ENCODE data around the gene AGBL1. TPM values are rescaled to one million over a fixed set of nuclear protein-coding genes. Genes with fewer than 3 reads are reported as not detected.

AGBL1 gene
- polyA plus RNA-seq (2011; rRNA removed) (not detected in 2 replicates), polyA minus RNA-seq (2011; rRNA and poly(A)+ RNA removed) (not detected in 2 replicates)

DNA sequence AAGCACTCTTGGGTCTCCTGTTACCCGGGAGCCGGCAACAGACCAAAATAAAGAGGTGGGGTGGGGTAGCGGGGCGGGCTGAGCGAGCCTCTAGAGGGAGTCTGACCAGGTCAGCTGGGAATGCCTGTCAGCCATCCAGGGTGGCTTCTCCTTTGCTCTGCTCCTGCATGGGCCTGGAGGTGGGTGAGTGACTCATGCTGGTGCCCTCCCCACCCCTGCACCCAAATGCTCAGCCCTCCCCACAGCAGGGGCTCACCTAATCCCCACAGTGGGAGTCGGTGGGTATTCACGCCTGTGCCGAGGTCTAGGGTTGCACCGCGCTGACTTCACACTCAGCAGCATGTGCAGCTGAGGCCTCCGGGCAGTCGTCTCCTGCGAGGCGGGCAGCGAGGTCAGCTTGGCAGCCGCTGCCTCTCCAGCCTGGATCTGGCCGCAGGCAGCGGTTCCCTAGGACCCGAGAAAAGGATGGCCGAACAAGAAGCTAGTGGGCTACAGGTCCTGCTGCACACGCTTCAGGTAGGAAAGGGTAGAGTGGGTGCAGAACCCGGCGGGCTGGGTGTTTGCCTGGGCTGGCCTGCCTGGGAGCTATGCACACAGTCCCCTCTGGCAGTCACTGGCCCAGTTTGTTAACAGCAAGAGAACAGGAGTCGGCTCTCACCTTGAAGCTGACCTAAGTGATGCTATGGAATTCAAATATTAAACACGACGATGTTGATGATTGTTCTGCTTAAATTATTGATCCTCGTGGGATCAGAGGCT is at the start of gene AGBL1:
Gene AGBL1 (plus strand): TSS at position 364 of the 759 bp plus-strand sequence.
- H3K27me3 ChIP-seq (ENCODE audit: control insufficient read depth, insufficient read depth, low read length): no peaks in the 10 kb centered on the region
- DNase-seq (ENCODE audit: low read depth): no peak
- no peak within 1 kb of the TSS for H3K4me3 ChIP-seq (ENCODE audit: low read depth, low read length)
- ChIA-PET CTCF (no interaction called here), POLR2A (no interaction called here)
- TF ChIP-seq, protein P1, sequence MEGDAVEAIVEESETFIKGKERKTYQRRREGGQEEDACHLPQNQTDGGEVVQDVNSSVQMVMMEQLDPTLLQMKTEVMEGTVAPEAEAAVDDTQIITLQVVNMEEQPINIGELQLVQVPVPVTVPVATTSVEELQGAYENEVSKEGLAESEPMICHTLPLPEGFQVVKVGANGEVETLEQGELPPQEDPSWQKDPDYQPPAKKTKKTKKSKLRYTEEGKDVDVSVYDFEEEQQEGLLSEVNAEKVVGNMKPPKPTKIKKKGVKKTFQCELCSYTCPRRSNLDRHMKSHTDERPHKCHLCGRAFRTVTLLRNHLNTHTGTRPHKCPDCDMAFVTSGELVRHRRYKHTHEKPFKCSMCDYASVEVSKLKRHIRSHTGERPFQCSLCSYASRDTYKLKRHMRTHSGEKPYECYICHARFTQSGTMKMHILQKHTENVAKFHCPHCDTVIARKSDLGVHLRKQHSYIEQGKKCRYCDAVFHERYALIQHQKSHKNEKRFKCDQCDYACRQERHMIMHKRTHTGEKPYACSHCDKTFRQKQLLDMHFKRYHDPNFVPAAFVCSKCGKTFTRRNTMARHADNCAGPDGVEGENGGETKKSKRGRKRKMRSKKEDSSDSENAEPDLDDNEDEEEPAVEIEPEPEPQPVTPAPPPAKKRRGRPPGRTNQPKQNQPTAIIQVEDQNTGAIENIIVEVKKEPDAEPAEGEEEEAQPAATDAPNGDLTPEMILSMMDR (IDR thresholded peaks at IDR 0.05; ENCODE audit: insufficient read depth, low read depth, low read length): no peak
- no peaks in the 10 kb centered on the region for H3K36me3 ChIP-seq (ENCODE audit: control insufficient read depth, insufficient read depth, low read length)

- ChIA-PET CTCF (interaction anchor here (1.0 kb wide), 1 partner anchor 10 kb away, joined by 3 read pairs; no protein-coding TSS in a partner anchor), POLR2A (no interaction called here)
- no peak for DNase-seq (ENCODE audit: low read depth)
- H3K36me3 ChIP-seq (ENCODE audit: control insufficient read depth, insufficient read depth, low read length): no peaks in the 10 kb centered on the region
- H3K27me3 ChIP-seq (ENCODE audit: control insufficient read depth, insufficient read depth, low read length): no peaks in the 10 kb centered on the region
- TF ChIP-seq, protein P1 (IDR thresholded peaks at IDR 0.05; ENCODE audit: insufficient read depth, low read depth, low read length): no peak
- H3K4me3 ChIP-seq (ENCODE audit: low read depth, low read length): no peak overlapping the region
Measured at GRCh38 chr15:86034904-86035303, 44.8 kb upstream of the AGBL1 start.

- Histone ChIP-seq H3K36me3 (ENCODE audit: control insufficient read depth, insufficient read depth, low read length) (no peaks in the 10 kb centered on the region), H3K4me3 (ENCODE audit: low read depth, low read length) (no peak overlapping the region), H3K27me3 (ENCODE audit: control insufficient read depth, insufficient read depth, low read length) (no peaks in the 10 kb centered on the region)
- TF ChIP-seq, protein P1 (IDR thresholded peaks at IDR 0.05; ENCODE audit: insufficient read depth, low read depth, low read length): no peak
- ChIA-PET CTCF (no interaction called here), POLR2A (no interaction called here)
- no peak for DNase-seq (ENCODE audit: low read depth)
Measured at GRCh38 chr15:86036243-86036642, 43.4 kb upstream of the AGBL1 start.

DNA sequence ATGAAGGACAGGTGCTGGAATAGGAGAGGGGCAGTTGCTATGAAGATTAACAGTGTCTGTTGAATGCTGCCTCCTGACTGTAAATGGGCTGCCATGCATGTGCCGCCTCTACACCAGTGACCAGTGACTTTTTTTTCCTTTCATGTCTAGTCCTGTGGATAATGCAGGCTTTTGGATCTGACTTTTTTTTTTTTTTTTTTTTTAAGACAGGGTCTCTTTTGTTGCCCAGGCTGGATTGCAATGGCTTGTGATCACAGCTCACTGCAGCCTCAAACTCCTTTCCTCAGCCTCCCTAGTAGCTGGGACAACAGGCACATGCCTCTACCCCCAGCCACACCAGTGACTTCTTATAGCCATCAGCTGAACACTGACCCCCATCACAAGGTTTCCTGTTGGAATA is 41.2 kb upstream of the AGBL1 start:
- TF ChIP-seq, protein P1 (IDR thresholded peaks at IDR 0.05; ENCODE audit: insufficient read depth, low read depth, low read length): no peak
- CTCF ChIA-PET: no interaction called here
- H3K4me3 ChIP-seq (ENCODE audit: low read depth, low read length): no peak overlapping the region
- H3K36me3 ChIP-seq (ENCODE audit: control insufficient read depth, insufficient read depth, low read length): no peaks in the 10 kb centered on the region
- DNase-seq (ENCODE audit: low read depth): no peak
- H3K27me3 ChIP-seq (ENCODE audit: control insufficient read depth, insufficient read depth, low read length): no peaks in the 10 kb centered on the region
- POLR2A ChIA-PET: no interaction called here

- ChIA-PET POLR2A (no interaction called here), CTCF (no interaction called here)
- TF ChIP-seq, protein P1 (IDR thresholded peaks at IDR 0.05; ENCODE audit: insufficient read depth, low read depth, low read length): no peak
- H3K36me3 ChIP-seq (ENCODE audit: control insufficient read depth, insufficient read depth, low read length): no peaks in the 10 kb centered on the region
- no peak for DNase-seq (ENCODE audit: low read depth)
- no peaks in the 10 kb centered on the region for H3K27me3 ChIP-seq (ENCODE audit: control insufficient read depth, insufficient read depth, low read length)
- no peak overlapping the region for H3K4me3 ChIP-seq (ENCODE audit: low read depth, low read length)
Measured at GRCh38 chr15:86040356-86041033, 39.2 kb upstream of the AGBL1 start.

Measured in BJ (cell line).